Neural crest cell (in vitro differentiated cells): ENCODE data around the gene ZRANB2. TPM values are rescaled to one million over a fixed set of nuclear protein-coding genes. Genes with fewer than 3 reads are reported as not detected.
A peak's percentile ranks its signal among the peaks of the same experiment; 100 is the strongest.

Experiments
- DNase-seq: peaks from one replicate; pipeline ENCODE4 v3.0.0; 2021; ENCODE audit warnings: low read depth, mixed read lengths, low spot score
- H3K27ac Mint-ChIP-seq: one replicate; pipeline ENCODE4 v1.8.0; 2021; ENCODE audit warnings: mild to moderate bottlenecking, mixed read lengths; ENCODE audit not compliant: unreplicated experiment
- H3K27me3 Mint-ChIP-seq: 2 replicates; pipeline ENCODE4 v1.8.0; 2021; ENCODE audit warnings: low read depth, mild to moderate bottlenecking, mixed read lengths
- H3K36me3 Mint-ChIP-seq: 2 replicates; pipeline ENCODE4 v1.8.0; 2021; ENCODE audit warnings: low read depth, mild to moderate bottlenecking, mixed read lengths
- H3K4me1 Mint-ChIP-seq: 2 replicates; pipeline ENCODE4 v1.8.0; 2021; ENCODE audit warnings: mixed read lengths
- H3K4me3 Mint-ChIP-seq: one replicate; pipeline ENCODE4 v1.8.0; 2021; ENCODE audit warnings: mild to moderate bottlenecking, mixed read lengths
- H3K9me3 Mint-ChIP-seq: 2 replicates; pipeline ENCODE4 v1.8.0; 2021; ENCODE audit warnings: mixed read lengths
- CTCF ChIP-seq: fragments of 200-600 bp; sonication (generic); conservative IDR thresholded peaks from 2 replicates; pipeline ENCODE4 v1.5.0; 2021; ENCODE audit warnings: antibody characterized with exemption, mild to moderate bottlenecking
- total RNA-seq: library from RNA; stranded (reverse); gene quantifications from 2 replicates; pipeline ENCODE4 v1.2.1, GENCODE V29; 2021

Gene ZRANB2
- total RNA-seq, 1 donor from 2014 or later, result 113 TPM

- Mint-ChIP-seq H3K4me3 (no peak overlapping the region), H3K9me3 (peaks cover 3% of the 10 kb centered on the region), H3K4me1 (no peaks in the 10 kb centered on the region), H3K27ac (no peak overlapping the region), H3K36me3 (no peaks in the 10 kb centered on the region), H3K27me3 (peaks cover under 1% of the 10 kb centered on the region)
- DNase-seq, result no peak
- TF ChIP-seq CTCF, result no peak
Observed at GRCh38 chr1:71104417-71104816, 23.6 kb upstream of the ZRANB2 start.

DNA sequence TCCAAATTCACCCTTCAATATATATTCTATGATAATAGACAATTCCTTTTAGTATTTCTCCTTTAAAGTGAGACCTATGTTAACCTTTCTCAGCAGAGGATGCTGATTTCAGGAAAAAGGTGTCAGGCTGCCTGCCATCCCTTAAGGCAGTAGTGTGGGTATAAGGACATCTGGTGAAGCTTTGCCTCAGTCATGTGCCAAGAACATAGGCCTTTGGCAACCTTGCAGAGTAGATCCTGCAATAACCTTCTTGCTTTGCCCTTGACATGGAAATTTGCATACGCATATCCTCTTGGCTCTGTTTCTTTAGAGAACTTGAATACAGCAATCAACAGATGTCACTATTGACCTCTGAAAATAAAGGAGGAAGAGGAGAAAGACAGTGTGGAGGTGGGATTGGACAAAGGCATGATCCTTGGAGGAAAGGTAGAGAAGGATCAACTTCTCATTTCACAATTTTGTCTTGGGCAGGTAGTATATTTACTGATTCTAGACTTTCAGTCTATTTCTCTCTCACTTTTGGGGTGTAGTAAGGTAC is 21.1 kb upstream of the ZRANB2 start:
- no peak for DNase-seq
- H3K36me3 Mint-ChIP-seq, result no peaks in the 10 kb centered on the region
- peaks cover under 1% of the 10 kb centered on the region for H3K9me3 Mint-ChIP-seq
- no peak for TF ChIP-seq CTCF
- peaks cover 3% of the 10 kb centered on the region for H3K27me3 Mint-ChIP-seq
- H3K27ac Mint-ChIP-seq, result no peak overlapping the region
- H3K4me3 Mint-ChIP-seq, result no peak overlapping the region
- H3K4me1 Mint-ChIP-seq, result no peaks in the 10 kb centered on the region

DNA sequence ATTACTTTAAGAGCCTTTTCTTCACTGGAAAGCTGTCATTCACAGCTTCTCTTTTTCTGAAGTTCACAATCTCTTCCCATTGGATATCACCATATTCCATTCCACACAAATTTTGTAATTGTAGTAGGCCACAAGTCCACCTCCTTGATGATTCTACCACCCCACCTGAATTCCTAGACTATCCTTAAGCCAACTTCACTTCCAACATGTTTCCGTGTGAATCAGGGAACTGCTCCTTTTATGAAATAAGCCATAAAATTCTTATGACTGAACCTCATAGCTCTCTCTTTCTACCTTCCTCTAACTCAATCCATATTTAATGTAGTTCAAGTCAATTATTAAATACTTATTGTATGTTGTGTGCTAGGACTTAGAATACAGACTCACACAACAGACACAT is 16.6 kb upstream of the ZRANB2 start:
- Mint-ChIP-seq H3K36me3 (no peaks in the 10 kb centered on the region), H3K4me1 (no peaks in the 10 kb centered on the region), H3K4me3 (no peak overlapping the region), H3K27me3 (peaks cover 5% of the 10 kb centered on the region), H3K27ac (no peak overlapping the region), H3K9me3 (no peaks in the 10 kb centered on the region)
- no peak for DNase-seq
- no peak for TF ChIP-seq CTCF

- Mint-ChIP-seq H3K9me3 (no peaks in the 10 kb centered on the region), H3K27ac (no peak overlapping the region), H3K4me1 (no peaks in the 10 kb centered on the region), H3K4me3 (no peak overlapping the region), H3K27me3 (peaks cover 14% of the 10 kb centered on the region), H3K36me3 (no peaks in the 10 kb centered on the region)
- DNase-seq, result no peak
- TF ChIP-seq CTCF, result no peak
Observed at GRCh38 chr1:71094913-71095312, 14.1 kb upstream of the ZRANB2 start.

- no peak overlapping the region for H3K4me3 Mint-ChIP-seq
- no peak for DNase-seq
- H3K9me3 Mint-ChIP-seq, result no peaks in the 10 kb centered on the region
- no peaks in the 10 kb centered on the region for H3K4me1 Mint-ChIP-seq
- TF ChIP-seq CTCF, result peak; percentile 67
- H3K27me3 Mint-ChIP-seq, result peaks cover 13% of the 10 kb centered on the region
- no peak overlapping the region for H3K27ac Mint-ChIP-seq
- H3K36me3 Mint-ChIP-seq, result no peaks in the 10 kb centered on the region
Observed at GRCh38 chr1:71093938-71094337, 13.1 kb upstream of the ZRANB2 start.
